HG03196 (cell line): ENCODE data around the gene ARID1A.
"Not testable (repeated sequence)": the region's sequence is repeated elsewhere in the genome, so short reads cannot be mapped to it uniquely, and the experiment has no call there.

Experiments used
- ATAC-seq: cut with Tn5 transposase; IDR thresholded peaks from one replicate; pipeline ENCODE4 v1.9.1; 2021; ENCODE audit not compliant: unreplicated experiment

Gene ARID1A

DNA sequence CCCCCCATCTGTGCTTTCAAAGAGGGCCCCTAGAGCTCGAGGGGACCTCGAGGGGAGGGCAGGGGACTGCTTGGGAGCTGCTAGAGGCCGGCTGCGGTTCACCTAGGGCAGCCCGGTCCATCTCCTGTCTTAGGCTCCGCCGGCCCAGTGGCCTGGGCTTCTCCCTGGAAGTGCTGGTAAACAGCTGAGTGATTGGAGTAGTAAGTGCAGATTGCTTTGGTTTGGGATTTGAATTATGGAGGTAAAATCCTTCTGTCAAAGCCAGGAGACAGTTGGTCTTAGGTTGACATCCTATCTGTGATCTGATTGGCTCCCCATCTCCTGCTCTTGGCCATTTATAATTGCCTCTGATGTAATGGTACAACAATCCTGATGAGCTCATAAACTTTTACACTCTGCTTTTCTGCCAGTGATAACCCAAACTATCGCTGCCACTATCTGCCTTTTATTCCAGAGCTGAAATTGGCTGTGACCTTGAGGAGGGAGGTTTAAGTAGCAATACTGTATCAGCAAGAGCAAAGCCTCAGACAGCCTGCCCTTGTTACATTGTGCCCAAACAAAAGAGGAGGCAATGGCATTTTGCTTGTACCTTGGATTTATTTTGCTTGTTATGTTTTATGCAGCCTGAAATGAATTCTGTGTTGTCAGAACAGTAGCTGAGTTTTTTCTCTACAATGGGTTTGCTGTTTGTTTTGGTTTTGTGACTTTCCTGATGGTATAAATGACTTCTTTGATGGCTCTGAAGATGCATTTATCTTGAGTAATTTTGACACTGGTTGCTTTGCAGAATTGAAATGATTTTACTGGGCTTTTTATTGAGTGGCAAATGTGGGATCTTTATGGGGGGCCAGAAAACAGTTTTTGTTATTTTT, 2.4 kb downstream of the ARID1A start:
- ATAC-seq: no peak

DNA sequence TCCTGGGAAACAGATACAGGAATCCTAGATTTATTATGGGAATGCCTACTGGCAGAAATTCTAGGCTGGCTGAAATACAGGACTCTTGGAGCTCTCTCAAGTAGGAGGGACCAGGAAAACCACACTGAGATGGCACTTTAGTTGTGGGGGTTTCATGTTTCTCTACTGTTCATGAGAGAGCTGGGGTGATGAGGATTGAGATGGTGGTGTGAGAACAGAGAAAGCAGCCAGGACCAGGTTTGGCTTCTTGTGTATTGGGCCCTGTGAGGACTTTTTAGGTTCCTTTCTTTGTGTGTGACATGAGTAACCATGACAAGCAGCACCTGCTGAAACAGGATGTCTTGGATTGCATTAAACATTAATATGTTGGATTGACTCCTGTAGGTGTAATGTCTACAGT, 4.9 kb downstream of the ARID1A start:
- ATAC-seq: no peak

DNA sequence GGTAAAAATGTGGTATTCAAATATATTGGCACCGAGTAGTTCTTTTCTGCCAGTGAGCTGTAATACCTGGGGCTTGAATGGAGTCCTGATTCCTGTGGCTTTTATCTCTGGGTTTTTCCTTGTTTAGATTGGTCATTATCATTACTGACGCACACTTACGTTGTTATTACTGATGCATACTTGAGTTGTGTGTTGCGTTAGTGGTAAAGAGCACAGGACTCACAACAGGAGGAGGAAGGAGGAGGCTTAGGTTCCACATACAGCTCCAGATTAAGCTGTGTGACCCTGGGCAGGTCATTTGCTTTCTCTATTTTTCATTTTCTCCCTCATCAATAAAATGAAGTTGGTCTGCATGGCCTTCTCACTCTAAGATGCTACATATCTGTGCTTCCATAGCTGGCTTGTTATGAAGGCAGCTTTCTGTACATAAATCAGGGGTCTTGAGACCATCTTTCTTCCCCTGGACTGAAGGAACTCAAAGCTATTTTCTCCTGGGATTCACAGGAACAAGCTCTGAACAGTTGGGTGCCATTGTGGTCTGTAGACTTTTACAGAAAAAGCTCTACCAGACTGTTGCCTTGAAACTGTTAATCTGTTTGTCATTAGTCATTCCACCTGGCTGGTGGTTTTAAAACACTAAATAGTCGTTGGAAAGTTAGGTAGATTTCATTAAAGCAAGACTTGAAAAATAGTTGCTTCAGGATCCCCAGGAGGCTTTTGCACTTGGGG, 5.6 kb downstream of the ARID1A start:
- no peak for ATAC-seq

DNA sequence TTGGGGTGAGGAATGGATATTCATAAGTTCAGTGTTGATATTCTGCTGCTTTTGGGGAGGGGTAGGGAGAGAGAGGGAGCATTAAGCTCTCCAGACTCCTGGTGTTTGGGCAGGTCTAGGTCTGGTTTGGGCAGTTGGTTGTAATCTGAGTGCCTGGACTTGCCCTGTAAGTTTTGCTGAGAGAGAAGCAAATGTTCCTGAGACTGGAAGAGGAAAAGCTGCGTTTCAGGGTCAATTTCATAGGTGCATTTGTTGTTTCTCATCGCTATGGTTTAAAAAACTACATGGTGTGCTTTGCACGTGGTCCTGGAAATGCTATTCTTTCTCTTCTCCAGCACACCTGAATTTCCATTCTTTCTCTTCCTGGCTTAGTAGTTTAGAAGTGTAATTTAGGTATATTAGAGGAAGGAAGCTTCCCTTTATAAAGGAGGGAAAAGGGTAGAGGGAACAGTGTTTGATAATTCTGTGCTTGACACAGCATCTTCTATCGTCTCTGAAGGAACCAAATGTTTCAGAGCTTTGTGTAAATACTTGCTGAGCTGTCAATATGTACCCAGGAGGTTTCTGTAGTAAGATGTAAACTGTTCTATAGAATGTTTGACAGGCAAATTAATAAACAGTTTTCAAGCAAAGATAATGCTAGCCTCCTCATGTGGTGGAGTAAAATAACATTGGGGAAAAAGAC, 6.3 kb downstream of the ARID1A start:
- no peak for ATAC-seq

DNA sequence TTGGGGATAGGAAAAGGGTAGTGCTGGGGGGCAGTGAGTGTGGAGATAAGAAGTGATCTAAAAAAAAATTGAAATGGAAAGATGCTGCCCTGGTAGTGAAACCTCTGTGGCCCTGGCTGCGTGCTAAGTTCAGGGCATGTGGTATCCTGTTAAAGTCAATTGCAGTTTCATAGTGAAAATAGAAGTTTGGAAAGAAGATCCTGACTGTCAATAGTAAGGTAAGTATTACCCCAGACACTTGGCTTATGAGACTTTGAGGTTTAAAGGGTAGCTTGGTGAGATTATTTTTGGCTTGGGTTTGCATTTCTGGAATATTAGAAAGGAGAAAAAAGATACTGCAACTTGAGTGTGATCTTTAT, 6.8 kb downstream of the ARID1A start:
- no peak for ATAC-seq

DNA sequence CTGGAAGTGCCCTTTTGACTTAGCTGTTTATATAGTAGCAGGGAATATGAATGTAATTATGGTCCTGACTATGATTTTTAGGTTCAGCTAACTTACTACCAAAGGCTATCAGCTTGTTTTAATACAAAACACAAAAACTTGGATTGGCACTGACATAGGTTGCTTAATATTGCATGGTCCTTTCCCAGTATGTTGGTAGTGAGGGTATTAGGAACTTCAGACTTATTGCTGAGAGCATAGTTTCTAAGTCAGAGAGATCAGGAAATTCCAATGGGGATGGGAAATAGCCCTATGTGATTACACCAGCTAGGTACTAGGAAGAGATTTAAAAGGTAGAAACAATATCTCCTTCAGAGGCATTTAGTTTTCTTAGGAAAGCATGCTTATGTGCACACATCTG, 7.7 kb downstream of the ARID1A start:
- ATAC-seq: no peak

DNA sequence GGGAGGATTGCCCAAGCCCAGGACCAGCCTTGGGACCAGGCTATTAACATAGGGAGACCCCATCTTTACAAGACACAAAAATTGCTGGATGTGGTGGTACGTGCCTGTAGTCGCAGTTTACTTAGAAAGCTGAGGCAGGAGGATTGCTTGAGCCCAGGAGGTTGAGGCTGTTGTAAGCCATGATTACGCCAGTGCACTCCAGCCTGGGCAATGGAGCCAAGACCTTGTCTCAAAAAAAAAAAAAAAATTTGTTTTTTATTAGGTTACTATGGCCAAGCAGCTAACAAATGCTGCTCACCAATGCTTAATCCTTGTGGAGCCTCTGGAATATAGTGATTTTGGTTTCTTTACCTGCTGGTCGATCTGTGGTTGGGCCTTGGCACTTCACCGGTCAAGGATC, 8.8 kb downstream of the ARID1A start:
- ATAC-seq: no peak

DNA sequence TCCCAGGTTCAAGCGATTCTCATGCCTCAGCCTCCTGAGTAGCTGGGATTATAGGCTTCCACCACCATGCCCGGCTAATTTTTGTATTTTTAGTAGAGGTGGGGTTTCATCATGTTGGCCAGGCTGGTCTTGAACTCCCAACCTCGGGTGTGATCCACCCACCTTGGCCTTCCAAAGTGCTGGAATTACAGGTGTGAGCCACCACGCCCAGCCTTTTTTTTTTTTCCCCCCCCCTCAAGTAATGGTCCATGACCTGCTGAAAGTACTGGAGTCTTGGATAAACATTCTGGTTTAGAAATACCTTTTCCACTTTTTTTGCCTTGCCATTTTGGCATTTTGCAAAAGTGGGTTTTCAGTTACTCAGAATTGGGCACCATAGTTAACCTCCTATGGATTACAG, 9.4 kb downstream of the ARID1A start:
- not testable (repeated sequence) for ATAC-seq

DNA sequence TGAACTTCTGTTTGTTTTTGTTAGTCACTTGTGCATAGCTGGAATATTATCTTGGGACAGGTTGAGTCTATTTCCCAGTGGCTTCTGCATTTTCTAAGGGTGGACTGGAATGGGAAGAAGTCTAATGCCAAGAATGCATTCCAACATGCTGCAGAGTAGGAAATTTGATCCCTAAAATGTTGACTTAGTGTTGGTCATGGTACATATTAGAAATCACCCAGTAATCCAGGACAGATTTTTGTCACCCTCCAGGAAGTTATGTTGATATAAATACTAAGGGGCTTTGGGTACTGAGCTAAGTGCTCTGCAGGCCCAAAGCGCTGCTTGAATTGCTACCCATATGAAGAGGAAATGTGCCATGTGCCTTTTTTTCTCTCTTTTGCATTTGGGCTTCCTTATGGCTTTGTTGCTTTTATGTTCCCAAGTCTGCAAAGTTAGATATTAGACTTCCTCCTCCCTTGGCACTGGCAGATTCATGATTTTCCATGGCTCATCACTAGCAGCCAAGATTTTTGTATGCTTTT, 10.0 kb downstream of the ARID1A start:
- no peak for ATAC-seq

DNA sequence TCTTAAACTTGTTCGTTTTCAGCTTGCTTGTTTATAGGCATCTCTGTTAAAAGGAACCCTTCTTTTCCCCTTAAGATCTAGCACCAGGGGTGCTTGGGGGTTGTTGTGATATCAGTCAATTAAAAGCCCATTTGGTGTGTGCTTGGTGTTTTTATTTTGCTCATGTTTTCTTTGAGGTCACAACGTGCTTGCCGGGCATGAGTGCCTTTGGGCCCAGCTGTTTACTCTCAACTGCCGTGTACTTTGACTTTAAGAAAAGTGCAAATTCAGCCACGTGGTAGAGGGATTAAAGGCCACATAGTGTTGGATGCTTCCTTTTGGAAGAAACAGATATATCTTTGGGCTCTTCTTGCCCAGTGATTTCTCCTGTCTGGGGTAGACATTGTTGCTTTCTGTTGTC, 10.5 kb downstream of the ARID1A start:
- no peak for ATAC-seq

DNA sequence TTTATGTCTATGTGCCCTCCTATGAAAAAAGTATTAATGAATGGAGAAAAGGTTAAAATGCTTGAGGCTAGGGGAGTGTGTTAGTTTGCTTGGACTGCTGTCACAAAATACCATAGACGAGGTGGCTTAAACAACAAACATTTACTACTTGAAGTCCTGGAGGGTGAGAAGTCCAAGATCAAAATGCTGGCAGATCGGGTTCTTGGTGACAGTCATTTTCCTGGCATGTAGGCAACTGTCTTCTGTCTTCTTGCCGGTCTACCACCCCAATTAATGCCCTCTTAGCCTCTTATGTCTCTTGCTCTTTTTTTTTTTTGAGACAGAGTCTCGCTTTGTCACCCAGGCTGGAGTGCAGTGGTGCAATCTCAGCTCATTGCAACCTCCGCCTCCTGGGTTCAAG, 15.0 kb downstream of the ARID1A start:
- ATAC-seq: no peak

DNA sequence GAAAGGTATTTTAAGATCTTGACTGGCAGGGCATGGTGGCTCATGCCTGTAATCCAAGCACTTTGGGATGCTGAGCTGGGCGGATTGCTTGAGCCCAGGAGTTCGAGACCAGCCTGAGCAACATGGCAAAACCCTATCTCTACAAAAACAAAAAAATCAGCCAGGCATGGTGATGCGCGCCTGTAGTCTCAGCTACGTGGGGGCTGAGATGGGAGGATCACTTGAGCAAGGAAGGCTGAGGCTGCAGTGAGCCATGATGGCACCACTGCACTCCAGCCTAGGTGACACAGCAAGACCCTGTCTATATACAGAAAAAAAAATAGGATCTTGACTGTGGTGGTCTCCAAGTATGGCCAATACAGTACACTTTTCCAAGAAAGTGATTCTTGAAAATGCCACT, 16.0 kb downstream of the ARID1A start:
- no peak for ATAC-seq

DNA sequence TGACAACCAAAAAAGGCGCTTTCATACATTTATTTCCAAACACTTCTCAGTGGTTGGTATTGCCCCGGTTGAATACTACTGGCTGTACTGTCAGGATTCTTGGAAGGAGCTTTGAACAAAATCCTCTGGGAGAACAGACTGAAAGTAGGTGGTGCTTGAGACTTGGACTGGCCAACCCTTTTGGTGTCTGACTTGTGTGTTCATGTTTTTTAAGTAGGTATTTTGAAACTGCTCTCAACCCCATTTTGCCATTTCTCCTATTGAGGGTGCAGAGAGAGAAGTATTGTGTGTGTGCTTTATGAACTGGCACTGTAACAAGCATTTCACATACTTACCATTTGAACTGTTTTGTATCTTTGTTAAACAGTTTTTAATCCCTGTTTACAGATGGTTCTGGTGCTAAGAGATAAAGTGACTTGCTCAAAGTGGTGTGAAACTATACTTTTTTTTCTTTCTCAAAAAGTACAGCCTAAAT, 21.2 kb downstream of the ARID1A start:
- no peak for ATAC-seq

DNA sequence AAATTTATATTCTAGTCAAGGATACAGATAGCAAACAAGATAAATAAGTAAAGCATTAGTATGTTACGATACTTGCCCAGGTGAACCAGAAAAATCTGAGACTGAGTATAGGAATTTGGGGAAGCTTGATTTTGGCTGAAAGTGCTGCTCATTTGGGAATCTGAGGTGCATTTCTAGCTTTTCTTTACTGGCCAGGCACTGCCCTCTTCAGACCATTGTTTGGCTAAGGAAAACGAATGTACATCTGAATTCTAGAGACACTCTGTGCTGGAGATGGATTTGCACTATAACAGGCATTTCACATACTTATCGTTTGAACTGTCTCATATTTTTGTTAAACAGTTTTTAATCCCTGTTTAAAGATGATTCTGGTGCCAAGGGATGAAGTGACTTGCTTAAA, 23.4 kb downstream of the ARID1A start:
- ATAC-seq: no peak

DNA sequence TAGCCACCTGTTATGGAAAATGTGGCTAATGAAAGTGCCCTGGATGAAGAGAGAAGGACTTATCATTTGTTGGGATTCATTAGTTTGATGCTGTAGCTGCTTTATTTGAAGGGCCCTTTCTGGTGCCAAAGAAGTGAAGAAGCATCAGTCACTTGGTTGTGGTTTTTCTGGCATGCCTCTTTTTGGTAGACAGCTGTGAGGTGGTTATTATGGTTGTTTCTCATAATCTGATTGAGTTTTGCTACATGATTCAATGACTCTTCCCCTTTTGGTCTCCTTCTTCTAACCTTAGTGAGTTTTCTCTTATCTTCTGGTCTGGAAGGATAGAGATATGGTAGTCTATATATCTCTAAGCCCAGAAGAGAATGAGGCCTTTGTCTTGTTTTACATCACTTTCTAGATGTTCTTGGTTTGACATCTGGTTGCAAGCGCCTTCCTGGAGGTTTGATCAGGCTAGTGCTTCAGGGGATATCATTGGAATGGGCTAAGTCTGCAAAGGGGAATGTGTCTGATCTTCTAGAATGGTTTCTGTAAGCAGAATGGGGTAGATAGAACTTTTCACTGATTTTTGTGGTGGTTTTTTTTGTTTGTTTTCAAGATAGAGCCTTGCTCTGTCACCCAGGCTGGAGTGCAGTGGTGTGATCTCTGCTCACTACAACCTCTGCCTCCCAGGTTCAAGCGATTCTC, 26.0 kb downstream of the ARID1A start:
- no peak for ATAC-seq

DNA sequence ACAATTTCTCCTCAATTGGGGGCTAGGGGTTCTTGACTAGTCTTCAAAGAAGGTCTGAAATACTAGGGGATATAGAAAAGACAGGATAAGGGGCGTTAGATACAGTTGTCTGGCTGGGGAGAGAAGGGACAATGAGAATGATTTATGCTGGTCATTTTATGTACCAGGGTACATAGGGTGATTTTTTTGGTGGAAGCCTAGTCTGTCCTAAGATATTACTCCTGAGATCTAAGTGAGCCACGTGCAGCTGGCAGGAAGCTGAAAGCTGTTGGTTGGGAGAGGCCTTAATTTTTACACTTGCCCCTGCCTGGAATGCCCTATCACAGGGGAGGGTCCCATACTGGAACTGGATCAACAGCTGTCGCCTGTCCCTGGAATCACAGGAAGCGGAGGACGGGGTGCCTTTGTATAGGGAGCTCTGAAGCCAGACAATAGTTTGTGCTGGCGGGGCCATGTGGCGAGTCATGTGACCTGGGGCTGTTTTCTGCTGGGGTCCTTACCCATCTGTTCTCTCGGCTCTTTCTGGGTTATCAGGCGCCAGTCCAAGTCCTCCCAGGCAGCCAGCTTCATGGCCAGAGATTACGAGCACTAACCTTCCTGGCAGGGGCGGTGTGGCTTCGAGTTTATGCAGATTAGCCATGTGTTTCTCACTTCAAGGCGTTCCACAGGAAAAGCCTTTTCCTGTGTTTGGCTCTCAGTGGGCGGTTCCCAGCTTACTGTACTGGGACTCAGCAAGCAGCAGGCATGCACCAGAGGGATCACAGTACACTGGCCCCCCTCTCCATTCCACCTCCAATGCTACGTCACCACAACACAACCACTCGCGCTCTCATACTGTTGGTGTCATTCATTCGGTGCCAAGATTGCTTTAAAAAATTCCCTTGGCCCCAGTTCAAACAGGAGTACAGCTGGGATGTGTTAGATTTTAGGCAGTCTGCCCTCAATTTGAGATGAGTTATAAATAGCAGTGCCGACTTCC, 27.5 kb downstream of the ARID1A start:
- ATAC-seq: no peak

DNA sequence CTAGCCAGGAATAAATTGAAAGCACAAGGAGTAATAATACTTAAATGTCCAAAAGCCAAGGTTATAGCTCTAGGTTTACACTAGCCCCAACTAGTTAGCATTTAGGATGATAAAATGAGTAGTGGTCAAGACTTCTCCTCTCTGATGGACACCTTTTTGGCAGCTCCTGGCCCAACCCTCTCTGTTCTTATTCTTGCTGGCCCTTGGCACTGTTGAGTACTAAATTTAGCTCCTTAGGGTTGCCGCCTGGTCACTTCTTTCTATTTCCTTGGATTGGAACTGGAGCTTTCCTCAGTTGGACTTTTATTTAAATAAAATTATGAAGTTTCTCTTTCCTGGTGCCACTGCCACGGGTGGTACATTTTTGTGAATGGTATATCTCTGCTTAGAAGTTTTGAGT, 28.3 kb downstream of the ARID1A start:
- no peak for ATAC-seq

DNA sequence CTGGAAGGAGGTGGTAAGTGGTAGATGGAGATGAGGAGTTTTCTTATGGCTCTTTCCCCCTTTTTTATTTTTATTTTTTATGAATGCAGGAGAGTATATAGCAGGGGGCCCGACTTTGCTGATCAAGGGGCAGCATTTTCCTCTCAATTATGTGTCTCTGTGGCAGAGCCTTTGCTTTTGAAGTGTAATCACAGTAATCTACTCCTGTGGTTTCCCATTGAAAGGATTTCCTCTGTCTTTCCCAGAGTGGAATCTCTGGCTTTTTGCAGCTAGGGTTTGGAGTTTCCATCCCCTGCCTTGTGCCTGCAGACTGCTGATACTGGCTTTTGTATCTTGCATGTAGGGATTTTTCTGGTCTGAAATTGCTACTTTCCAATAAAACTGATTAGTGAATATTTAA, 29.1 kb downstream of the ARID1A start:
- ATAC-seq: no peak

DNA sequence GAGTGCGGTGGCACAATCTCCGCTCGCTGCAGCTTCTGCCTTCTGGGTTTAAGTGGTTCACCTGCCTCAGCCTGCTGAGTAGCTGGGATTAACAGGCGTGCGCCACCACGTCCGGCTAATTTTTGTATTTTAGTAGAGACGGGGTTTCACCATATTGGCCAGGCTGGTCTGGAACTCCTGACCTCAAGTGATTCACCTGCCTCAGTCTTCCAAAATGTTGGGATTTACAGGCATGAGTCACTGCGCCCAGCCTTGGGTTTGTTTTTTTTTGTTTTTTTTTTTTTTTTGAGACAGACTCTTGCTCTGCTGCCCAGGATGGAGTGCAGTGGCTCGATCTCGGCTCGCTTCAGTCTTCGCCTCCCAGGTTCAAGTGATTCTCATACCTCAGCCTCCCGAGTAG, 30.1 kb downstream of the ARID1A start:
- ATAC-seq: not testable (repeated sequence)

DNA sequence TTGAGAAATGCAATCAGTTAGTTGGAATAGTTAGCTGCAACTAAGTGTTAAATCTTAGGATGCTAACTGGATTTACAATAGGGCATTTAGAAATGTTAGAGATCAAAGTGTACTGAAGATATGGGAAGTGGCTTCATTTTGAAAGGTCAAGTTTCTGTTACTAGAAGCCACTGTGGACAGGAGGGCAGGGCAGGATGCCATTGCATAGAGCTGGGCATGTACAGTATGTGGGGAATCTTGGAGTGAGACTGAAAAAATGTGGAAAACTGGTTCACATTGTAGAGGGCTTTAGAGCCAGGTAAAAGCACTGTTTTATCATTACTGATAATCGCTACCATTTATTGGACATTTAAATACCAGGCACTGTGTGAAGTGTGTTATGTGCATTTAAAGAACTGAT, 31.0 kb downstream of the ARID1A start:
- no peak for ATAC-seq
